GM23338 (cell line): ENCODE data around the gene EHD4. TPM values are rescaled to one million over a fixed set of nuclear protein-coding genes. Genes with fewer than 3 reads are reported as not detected.
A peak's percentile ranks its signal among the peaks of the same experiment; 100 is the strongest.

Experiments used
- ATAC-seq: fragments of 200-7000 bp; cut with Tn5 transposase; 3 replicates; pipeline ENCODE4 v1.9.1; 2020
- DNase-seq: peaks from one replicate; pipeline ENCODE4 v3.0.0-alpha.2; 2015; ENCODE audit warnings: low spot score
- H2AFZ ChIP-seq: fragments of 200-600 bp; sonication (generic); 2 replicates; pipeline ENCODE4 v1.8.0; 2016; ENCODE audit warnings: antibody characterized with exemption, mild to moderate bottlenecking, moderate library complexity
- H3F3A ChIP-seq: fragments of 200-600 bp; sonication (generic); replicated peaks from 2 replicates; pipeline ENCODE4 v1.8.0; 2017; ENCODE audit warnings: antibody characterized with exemption, mixed run types, low read depth
- H3K27ac ChIP-seq: fragments of 200-600 bp; sonication (generic); 2 replicates; pipeline ENCODE4 v1.6.1; 2016; ENCODE audit warnings: low read depth
- H3K27me3 ChIP-seq: fragments of 200-600 bp; sonication (generic); 2 replicates; pipeline ENCODE4 v1.8.0; 2016; ENCODE audit warnings: mild to moderate bottlenecking, mixed run types, moderate library complexity; ENCODE audit not compliant: insufficient read depth
- H3K36me3 ChIP-seq: fragments of 200-600 bp; sonication (generic); 2 replicates; pipeline ENCODE4 v1.8.0; 2016; ENCODE audit warnings: mild to moderate bottlenecking; ENCODE audit not compliant: insufficient read depth
- H3K4me1 ChIP-seq: fragments of 200-600 bp; sonication (generic); 2 replicates; pipeline ENCODE4 v1.8.0; 2016; ENCODE audit warnings: mild to moderate bottlenecking, moderate library complexity; ENCODE audit not compliant: insufficient read depth
- H3K4me2 ChIP-seq: fragments of 200-600 bp; sonication (generic); 2 replicates; pipeline ENCODE4 v1.7.1; 2017; ENCODE audit warnings: mixed run types
- H3K4me3 ChIP-seq: fragments of 200-600 bp; sonication (generic); 2 replicates; pipeline ENCODE4 v1.6.1; 2016; ENCODE audit warnings: mixed run types
- H3K79me2 ChIP-seq: fragments of 200-600 bp; sonication (generic); replicated peaks from 2 replicates; pipeline ENCODE4 v1.8.0; 2017; ENCODE audit warnings: mild to moderate bottlenecking; ENCODE audit not compliant: insufficient read depth
- H3K9me2 ChIP-seq: fragments of 200-600 bp; sonication (generic); 2 replicates; pipeline ENCODE4 v1.8.0; 2017; ENCODE audit not compliant: insufficient read depth
- H4K20me1 ChIP-seq: fragments of 200-600 bp; sonication (generic); replicated peaks from 2 replicates; pipeline ENCODE4 v1.8.0; 2017; ENCODE audit warnings: mild to moderate bottlenecking; ENCODE audit not compliant: insufficient read depth
- H3K27ac Mint-ChIP-seq: 2 replicates; pipeline ENCODE4 v1.8.0; 2020; ENCODE audit warnings: inconsistent platforms, mild to moderate bottlenecking, moderate library complexity, mixed read lengths
- H3K27me3 Mint-ChIP-seq: 3 replicates; pipeline ENCODE4 v1.8.0; 2022; ENCODE audit warnings: low read depth, mild to moderate bottlenecking, moderate library complexity, mixed read lengths, inconsistent platforms; ENCODE audit not compliant: insufficient read depth, poor library complexity
- H3K36me3 Mint-ChIP-seq: 3 replicates; pipeline ENCODE4 v1.8.0; 2021; ENCODE audit warnings: low read depth, mild to moderate bottlenecking, inconsistent platforms, moderate library complexity, mixed read lengths
- H3K4me1 Mint-ChIP-seq: 3 replicates; pipeline ENCODE4 v1.8.0; 2020; ENCODE audit warnings: mild to moderate bottlenecking, inconsistent platforms, mixed read lengths
- H3K4me3 Mint-ChIP-seq: 3 replicates; pipeline ENCODE4 v1.8.0; 2021; ENCODE audit warnings: moderate library complexity, mild to moderate bottlenecking, inconsistent platforms, mixed read lengths
- H3K9me3 Mint-ChIP-seq: 3 replicates; pipeline ENCODE4 v1.8.0; 2020; ENCODE audit warnings: moderate library complexity, mild to moderate bottlenecking, inconsistent platforms, mixed read lengths
- CREB1 ChIP-seq: fragments of 250-450 bp; sonication (Bioruptor Pico); IDR thresholded peaks from 2 replicates; pipeline ENCODE4 v1.5.0; 2020; ENCODE audit warnings: low read depth, mild to moderate bottlenecking, moderate library complexity
- CTCF ChIP-seq, 2 experiments: fragments of 200-600 bp in 1 of 2; sonication (generic) in 1 of 2; conservative IDR thresholded peaks; 2 replicates each; pipeline versions ENCODE4 v1.5.1 to v1.6.1; 2016 to 2017; ENCODE audit warnings: antibody characterized with exemption in 2 of 2, low read depth in 2 of 2, mild to moderate bottlenecking in 2 of 2, moderate library complexity in 1 of 2
- EZH2 ChIP-seq: fragments of 200-600 bp; sonication (generic); IDR thresholded peaks from one replicate; pipeline ENCODE4 v1.8.0; 2017; ENCODE audit warnings: antibody characterized with exemption, mild to moderate bottlenecking, low read depth; ENCODE audit not compliant: unreplicated experiment
- EZH2phosphoT487 ChIP-seq: fragments of 200-600 bp; sonication (generic); IDR thresholded peaks from one replicate; pipeline ENCODE4 v1.8.1; 2018; ENCODE audit warnings: antibody characterized with exemption; ENCODE audit not compliant: unreplicated experiment
- JUNB ChIP-seq: IDR thresholded peaks from one replicate; pipeline ENCODE4 v1.6.1; 2016; ENCODE audit warnings: antibody characterized with exemption; ENCODE audit not compliant: unreplicated experiment
- NANOG ChIP-seq: IDR thresholded peaks from 2 replicates; pipeline ENCODE4 v1.6.1; 2016; ENCODE audit warnings: antibody characterized with exemption, borderline replicate concordance
- POLR2AphosphoS5 ChIP-seq: IDR thresholded peaks from 2 replicates; pipeline ENCODE4 v1.6.1; 2016; ENCODE audit warnings: antibody characterized with exemption, low read depth
- ZNF114 ChIP-seq: fragments of 250-450 bp; sonication (Bioruptor Pico); IDR thresholded peaks from 2 replicates; pipeline ENCODE4 v1.5.0; 2020; ENCODE audit warnings: mild to moderate bottlenecking, moderate library complexity
- ZNF331 ChIP-seq: fragments of 250-450 bp; sonication (Bioruptor Pico); IDR thresholded peaks from 2 replicates; pipeline ENCODE4 v1.5.0; 2020; ENCODE audit warnings: low read depth, mild to moderate bottlenecking, moderate library complexity
- polyA plus RNA-seq: library from polyadenylated mRNA; unstranded; fragments of >200 nt; fragmentation: Nextera tagmentation; extraction: Ambion mirVana; gene quantifications from 2 replicates; pipeline ENCODE4 v1.2.1, GENCODE V29; 2016
- total RNA-seq: library from RNA; depleted of rRNA; stranded (reverse); fragments of >200 nt; shearing (Covaris generic); gene quantifications from 2 replicates; pipeline ENCODE4 v1.2.3, GENCODE V29; 2014
- TF ChIP-seq, protein P1 (sequence below): IDR thresholded peaks from 2 replicates; pipeline ENCODE4 v1.6.1; 2016; ENCODE audit warnings: antibody characterized with exemption
- TF ChIP-seq, protein P2 (sequence below): IDR thresholded peaks from one replicate; pipeline ENCODE4 v1.6.1; 2018; ENCODE audit warnings: antibody characterized with exemption; ENCODE audit not compliant: unreplicated experiment

EHD4 gene
- total and polyA plus RNA-seq, 2 experiments from 2014 or later = 13.0 to 31.0 TPM

GRCh38 chr15:41914411-41914810 is 57.9 kb downstream of the EHD4 start:
- no peaks in the 10 kb centered on the region for H3K27me3 ChIP-seq
- 0 out of 2 replicates have a peak overlapping the region, but pooled peaks have one; percentile 17 for H3K27ac Mint-ChIP-seq

GRCh38 chr15:41913256-41913655 is 59.1 kb downstream of the EHD4 start:
- Histone ChIP-seq H3K79me2 (no peaks in the 10 kb centered on the region; the same call in 1 of the 2 replicates), H3K27ac (no peak overlapping the region), H4K20me1 (peaks cover 8% of the 10 kb centered on the region; the same call in 1 of the 2 replicates), H3K27me3 (no peaks in the 10 kb centered on the region), H3K36me3 (peaks cover 10% of the 10 kb centered on the region; the same call in 1 of the 2 replicates), H3K4me1 (no peaks in the 10 kb centered on the region), H3K4me2 (no peak overlapping the region), H3F3A (no peaks in the 10 kb centered on the region), H2AFZ (no peak overlapping the region), H3K4me3 (no peak overlapping the region), H3K9me2 (no peaks in the 10 kb centered on the region)
- Mint-ChIP-seq H3K4me3 (no peak overlapping the region), H3K27me3 (peaks cover 2% of the 10 kb centered on the region), H3K9me3 (no peaks in the 10 kb centered on the region), H3K4me1 (no peaks in the 10 kb centered on the region), H3K27ac (no peak overlapping the region), H3K36me3 (peaks cover 42% of the 10 kb centered on the region)
- TF ChIP-seq ZNF331 = no peak
- TF ChIP-seq EZH2phosphoT487 = no peak
- no peak for TF ChIP-seq CTCF (conservative IDR thresholded peaks at IDR 0.05; ENCODE audit: low read depth in 2 of 2)
- TF ChIP-seq, protein P1, sequence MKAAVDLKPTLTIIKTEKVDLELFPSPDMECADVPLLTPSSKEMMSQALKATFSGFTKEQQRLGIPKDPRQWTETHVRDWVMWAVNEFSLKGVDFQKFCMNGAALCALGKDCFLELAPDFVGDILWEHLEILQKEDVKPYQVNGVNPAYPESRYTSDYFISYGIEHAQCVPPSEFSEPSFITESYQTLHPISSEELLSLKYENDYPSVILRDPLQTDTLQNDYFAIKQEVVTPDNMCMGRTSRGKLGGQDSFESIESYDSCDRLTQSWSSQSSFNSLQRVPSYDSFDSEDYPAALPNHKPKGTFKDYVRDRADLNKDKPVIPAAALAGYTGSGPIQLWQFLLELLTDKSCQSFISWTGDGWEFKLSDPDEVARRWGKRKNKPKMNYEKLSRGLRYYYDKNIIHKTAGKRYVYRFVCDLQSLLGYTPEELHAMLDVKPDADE = no peak
- TF ChIP-seq, protein P2, sequence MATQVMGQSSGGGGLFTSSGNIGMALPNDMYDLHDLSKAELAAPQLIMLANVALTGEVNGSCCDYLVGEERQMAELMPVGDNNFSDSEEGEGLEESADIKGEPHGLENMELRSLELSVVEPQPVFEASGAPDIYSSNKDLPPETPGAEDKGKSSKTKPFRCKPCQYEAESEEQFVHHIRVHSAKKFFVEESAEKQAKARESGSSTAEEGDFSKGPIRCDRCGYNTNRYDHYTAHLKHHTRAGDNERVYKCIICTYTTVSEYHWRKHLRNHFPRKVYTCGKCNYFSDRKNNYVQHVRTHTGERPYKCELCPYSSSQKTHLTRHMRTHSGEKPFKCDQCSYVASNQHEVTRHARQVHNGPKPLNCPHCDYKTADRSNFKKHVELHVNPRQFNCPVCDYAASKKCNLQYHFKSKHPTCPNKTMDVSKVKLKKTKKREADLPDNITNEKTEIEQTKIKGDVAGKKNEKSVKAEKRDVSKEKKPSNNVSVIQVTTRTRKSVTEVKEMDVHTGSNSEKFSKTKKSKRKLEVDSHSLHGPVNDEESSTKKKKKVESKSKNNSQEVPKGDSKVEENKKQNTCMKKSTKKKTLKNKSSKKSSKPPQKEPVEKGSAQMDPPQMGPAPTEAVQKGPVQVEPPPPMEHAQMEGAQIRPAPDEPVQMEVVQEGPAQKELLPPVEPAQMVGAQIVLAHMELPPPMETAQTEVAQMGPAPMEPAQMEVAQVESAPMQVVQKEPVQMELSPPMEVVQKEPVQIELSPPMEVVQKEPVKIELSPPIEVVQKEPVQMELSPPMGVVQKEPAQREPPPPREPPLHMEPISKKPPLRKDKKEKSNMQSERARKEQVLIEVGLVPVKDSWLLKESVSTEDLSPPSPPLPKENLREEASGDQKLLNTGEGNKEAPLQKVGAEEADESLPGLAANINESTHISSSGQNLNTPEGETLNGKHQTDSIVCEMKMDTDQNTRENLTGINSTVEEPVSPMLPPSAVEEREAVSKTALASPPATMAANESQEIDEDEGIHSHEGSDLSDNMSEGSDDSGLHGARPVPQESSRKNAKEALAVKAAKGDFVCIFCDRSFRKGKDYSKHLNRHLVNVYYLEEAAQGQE = no peak
- TF ChIP-seq EZH2 = no peak
- no peak for TF ChIP-seq ZNF114 (CRISPR knock-in tag)
- no peak for TF ChIP-seq POLR2AphosphoS5
- DNase-seq (no peak), ATAC-seq (no peak)

More at GRCh38 chr15:41914411-41914810, 57.9 kb downstream of the EHD4 start:
- Histone ChIP-seq H3K4me1 (no peaks in the 10 kb centered on the region), H3K4me2 (no peak overlapping the region), H3K79me2 (no peaks in the 10 kb centered on the region; the same call in 1 of the 2 replicates), H3K4me3 (no peak overlapping the region), H3K9me2 (no peaks in the 10 kb centered on the region), H4K20me1 (peaks cover 8% of the 10 kb centered on the region; the same call in 1 of the 2 replicates), H3K27ac (no peak overlapping the region), H2AFZ (no peak overlapping the region), H3F3A (no peaks in the 10 kb centered on the region), H3K36me3 (peaks cover 8% of the 10 kb centered on the region; the same call in 1 of the 2 replicates)
- TF ChIP-seq ZNF331 (no peak), CTCF (conservative IDR thresholded peaks at IDR 0.05; ENCODE audit: low read depth in 2 of 2) (no peak), EZH2 (no peak), EZH2phosphoT487 (no peak), JUNB (no peak), NANOG (no peak), CREB1 (no peak)
- Mint-ChIP-seq H3K9me3 (no peaks in the 10 kb centered on the region), H3K4me3 (no peak overlapping the region), H3K36me3 (peaks cover 35% of the 10 kb centered on the region), H3K27me3 (no peaks in the 10 kb centered on the region), H3K4me1 (no peaks in the 10 kb centered on the region)
- ATAC-seq (no peak), DNase-seq (no peak)
